Parathyroid adenoma (tissue), 2 donors: ENCODE results near the gene ADAMTSL1.

Experiments
- H2AFZ ChIP-seq: fragments of 300-600 bp; sonication (generic); one replicate; pipeline ENCODE4 v1.7.0; 2017; ENCODE audit warnings: antibody characterized with exemption, mild to moderate bottlenecking
- H3K27ac ChIP-seq: fragments of 300-600 bp; sonication (generic); one replicate; pipeline ENCODE4 v1.7.0; 2017
- H3K27me3 ChIP-seq: fragments of 300-600 bp; sonication (generic); one replicate; pipeline ENCODE4 v1.7.0; 2017; ENCODE audit warnings: low read length; ENCODE audit not compliant: control insufficient read depth, insufficient read depth
- H3K36me3 ChIP-seq: fragments of 300-600 bp; sonication (generic); one replicate; pipeline ENCODE4 v1.7.0; 2017; ENCODE audit warnings: low read length; ENCODE audit not compliant: control insufficient read depth, insufficient read depth
- H3K4me1 ChIP-seq: fragments of 300-600 bp; sonication (generic); one replicate; pipeline ENCODE4 v1.7.0; 2017; ENCODE audit warnings: control low read depth
- H3K4me2 ChIP-seq: fragments of 300-600 bp; sonication (generic); one replicate; pipeline ENCODE4 v1.7.0; 2017; ENCODE audit warnings: low read length
- H3K4me3 ChIP-seq: fragments of 300-600 bp; sonication (generic); one replicate; pipeline ENCODE4 v1.7.0; 2017; ENCODE audit warnings: low read depth, low read length
- H3K79me2 ChIP-seq: fragments of 300-600 bp; sonication (generic); one replicate; pipeline ENCODE4 v1.7.0; 2017; ENCODE audit warnings: control low read depth
- H3K9ac ChIP-seq: fragments of 300-600 bp; sonication (generic); one replicate; pipeline ENCODE4 v1.7.0; 2017; ENCODE audit warnings: mild to moderate bottlenecking
- H3K9me3 ChIP-seq: fragments of 300-600 bp; sonication (generic); one replicate; pipeline ENCODE4 v1.7.0; 2017; ENCODE audit warnings: low read length; ENCODE audit not compliant: control insufficient read depth
- TF ChIP-seq, protein P1 (sequence below): fragments of 300-600 bp; sonication (generic); IDR thresholded peaks from one replicate; pipeline ENCODE4 v1.7.0; 2017; ENCODE audit warnings: antibody characterized with exemption, mild to moderate bottlenecking
- donor health status: primary hyperparathyroidism.

ADAMTSL1 gene

DNA sequence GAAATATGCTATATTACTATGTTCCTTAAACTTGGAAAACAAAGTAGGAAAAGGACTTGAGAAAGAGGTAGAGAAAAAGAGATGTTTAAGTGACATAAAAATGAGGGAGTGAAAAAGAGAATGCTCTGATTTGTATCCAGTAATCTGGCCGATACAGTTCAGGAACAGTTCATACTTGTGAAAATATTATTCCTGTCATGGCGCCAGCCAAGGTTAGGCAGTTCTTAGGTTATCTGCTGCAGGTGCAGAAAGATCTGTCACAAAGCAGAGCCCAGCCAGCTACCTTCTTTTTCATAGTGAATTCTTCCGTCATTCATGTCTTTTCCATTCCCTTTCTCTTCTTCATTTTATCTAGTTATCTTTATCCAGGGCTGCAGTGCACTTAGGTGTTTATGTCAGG, 256.3 kb downstream of the ADAMTSL1 start:
- TF ChIP-seq, protein P1, sequence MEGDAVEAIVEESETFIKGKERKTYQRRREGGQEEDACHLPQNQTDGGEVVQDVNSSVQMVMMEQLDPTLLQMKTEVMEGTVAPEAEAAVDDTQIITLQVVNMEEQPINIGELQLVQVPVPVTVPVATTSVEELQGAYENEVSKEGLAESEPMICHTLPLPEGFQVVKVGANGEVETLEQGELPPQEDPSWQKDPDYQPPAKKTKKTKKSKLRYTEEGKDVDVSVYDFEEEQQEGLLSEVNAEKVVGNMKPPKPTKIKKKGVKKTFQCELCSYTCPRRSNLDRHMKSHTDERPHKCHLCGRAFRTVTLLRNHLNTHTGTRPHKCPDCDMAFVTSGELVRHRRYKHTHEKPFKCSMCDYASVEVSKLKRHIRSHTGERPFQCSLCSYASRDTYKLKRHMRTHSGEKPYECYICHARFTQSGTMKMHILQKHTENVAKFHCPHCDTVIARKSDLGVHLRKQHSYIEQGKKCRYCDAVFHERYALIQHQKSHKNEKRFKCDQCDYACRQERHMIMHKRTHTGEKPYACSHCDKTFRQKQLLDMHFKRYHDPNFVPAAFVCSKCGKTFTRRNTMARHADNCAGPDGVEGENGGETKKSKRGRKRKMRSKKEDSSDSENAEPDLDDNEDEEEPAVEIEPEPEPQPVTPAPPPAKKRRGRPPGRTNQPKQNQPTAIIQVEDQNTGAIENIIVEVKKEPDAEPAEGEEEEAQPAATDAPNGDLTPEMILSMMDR: no peak
- Histone ChIP-seq H3K36me3 (no peaks in the 10 kb centered on the region), H3K79me2 (no peaks in the 10 kb centered on the region), H3K27me3 (no peaks in the 10 kb centered on the region), H3K27ac (peak overlapping the region; percentile 53), H3K9ac (no peak overlapping the region), H3K4me1 (no peaks in the 10 kb centered on the region), H3K9me3 (no peaks in the 10 kb centered on the region), H3K4me3 (no peak overlapping the region), H2AFZ (peak overlapping the region; percentile 60), H3K4me2 (no peak overlapping the region)

DNA sequence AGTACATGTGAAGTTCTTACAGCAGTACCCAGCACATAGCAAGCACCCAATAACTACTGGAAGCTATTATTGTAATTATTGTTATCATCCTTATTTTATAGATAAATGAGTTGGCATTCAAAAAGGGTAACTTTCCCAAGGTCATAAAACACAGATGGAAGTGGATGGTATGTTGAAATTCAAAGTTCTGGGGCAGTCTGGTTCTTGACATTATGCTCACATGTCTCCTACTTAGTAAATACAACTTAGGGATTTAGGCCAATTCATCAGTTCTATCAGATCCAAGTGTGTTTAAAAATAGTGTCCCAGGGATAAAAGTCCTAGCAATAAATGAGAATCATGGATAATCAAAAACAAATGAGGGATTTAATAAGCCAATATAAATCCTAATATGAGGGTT, 265.2 kb downstream of the ADAMTSL1 start:
- H3K9ac ChIP-seq: no peak overlapping the region
- H3K36me3 ChIP-seq: no peaks in the 10 kb centered on the region
- H3K4me3 ChIP-seq: no peak overlapping the region
- H3K27me3 ChIP-seq: no peaks in the 10 kb centered on the region
- TF ChIP-seq, protein P1: no peak
- H3K4me2 ChIP-seq: no peak overlapping the region
- no peaks in the 10 kb centered on the region for H3K4me1 ChIP-seq
- no peaks in the 10 kb centered on the region for H3K79me2 ChIP-seq
- no peaks in the 10 kb centered on the region for H3K9me3 ChIP-seq
- H2AFZ ChIP-seq: no peak overlapping the region
- H3K27ac ChIP-seq: no peak overlapping the region

DNA sequence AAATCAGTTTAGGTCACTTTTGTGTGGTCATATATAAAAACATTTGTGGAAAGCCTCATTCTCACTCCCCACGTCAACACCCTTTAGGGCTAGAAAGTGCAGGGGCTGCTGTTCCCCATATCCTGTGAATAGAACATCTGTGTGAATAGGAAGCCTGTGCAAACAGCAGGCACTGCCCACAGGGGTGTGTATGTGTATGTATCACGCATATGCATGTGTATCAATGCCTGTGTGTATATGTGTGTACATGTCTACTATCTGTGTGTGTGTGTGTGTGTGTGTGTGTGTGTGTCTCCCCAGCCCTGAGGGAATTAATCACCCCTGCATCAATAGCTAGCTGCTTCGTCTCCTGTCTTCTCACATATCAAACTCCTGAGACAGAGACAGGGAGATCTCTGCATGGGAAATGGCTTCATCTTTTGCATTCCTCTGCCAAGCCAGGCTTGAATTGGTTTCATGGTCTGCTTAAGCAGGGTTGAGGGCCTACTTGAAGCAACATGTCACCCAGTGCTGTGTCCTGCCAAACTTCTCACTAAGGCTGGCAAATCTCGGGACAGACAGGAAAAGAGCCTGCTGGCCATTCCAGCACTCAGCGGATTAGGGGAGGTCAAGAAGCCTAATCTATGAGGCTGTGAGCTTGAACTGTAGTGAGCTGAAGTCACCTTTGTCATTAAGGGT, 265.8 kb downstream of the ADAMTSL1 start:
- Histone ChIP-seq H3K4me3 (no peak overlapping the region), H3K36me3 (no peaks in the 10 kb centered on the region), H3K4me2 (no peak overlapping the region), H3K27ac (no peak overlapping the region), H2AFZ (no peak overlapping the region), H3K27me3 (no peaks in the 10 kb centered on the region), H3K79me2 (no peaks in the 10 kb centered on the region), H3K9ac (no peak overlapping the region), H3K4me1 (no peaks in the 10 kb centered on the region), H3K9me3 (no peaks in the 10 kb centered on the region)
- TF ChIP-seq, protein P1: no peak

DNA sequence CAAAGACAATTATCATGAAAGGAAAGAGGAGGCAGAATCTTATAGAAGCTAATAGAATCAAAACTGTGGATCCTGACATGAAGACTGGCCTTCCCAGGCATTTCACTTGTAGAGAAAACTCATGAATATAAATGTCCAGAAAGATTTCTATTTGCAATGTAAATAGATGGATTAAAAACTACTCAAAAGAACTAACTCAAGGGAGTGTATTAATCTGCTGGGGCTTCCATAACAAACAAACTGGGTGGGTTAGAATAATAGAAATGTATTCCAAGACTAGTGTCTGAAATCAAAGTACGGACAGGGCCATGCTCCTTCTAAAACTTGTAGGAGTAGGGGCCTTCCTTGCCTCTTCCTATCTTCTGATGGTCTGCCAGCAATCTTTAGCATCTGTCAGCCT, 267.4 kb downstream of the ADAMTSL1 start:
- TF ChIP-seq, protein P1: no peak
- Histone ChIP-seq H3K27me3 (no peaks in the 10 kb centered on the region), H3K4me1 (no peaks in the 10 kb centered on the region), H2AFZ (no peak overlapping the region), H3K79me2 (no peaks in the 10 kb centered on the region), H3K27ac (no peak overlapping the region), H3K9me3 (no peaks in the 10 kb centered on the region), H3K9ac (no peak overlapping the region), H3K4me3 (no peak overlapping the region), H3K4me2 (no peak overlapping the region), H3K36me3 (no peaks in the 10 kb centered on the region)

DNA sequence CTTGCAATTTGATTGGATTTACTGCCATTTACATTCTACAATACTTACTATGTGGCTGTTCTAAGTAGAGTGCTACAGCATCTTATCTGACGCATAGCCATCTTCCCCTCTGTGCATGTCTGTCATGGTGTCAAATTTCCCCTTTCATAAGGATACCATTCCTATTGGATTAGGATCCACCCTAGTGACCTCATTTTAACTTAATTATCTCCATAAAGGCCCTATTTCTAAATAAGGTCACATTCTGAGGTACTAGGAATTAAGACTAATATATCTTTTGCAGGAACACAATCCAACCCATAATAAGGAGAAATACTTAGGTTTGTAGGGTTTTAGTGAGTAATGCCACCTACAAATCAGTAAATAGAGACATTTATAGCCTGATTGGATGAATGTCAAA, 268.0 kb downstream of the ADAMTSL1 start:
- Histone ChIP-seq H3K4me2 (no peak overlapping the region), H3K79me2 (no peaks in the 10 kb centered on the region), H3K9me3 (no peaks in the 10 kb centered on the region), H3K27ac (no peak overlapping the region), H3K9ac (no peak overlapping the region), H2AFZ (no peak overlapping the region), H3K36me3 (no peaks in the 10 kb centered on the region), H3K4me3 (no peak overlapping the region), H3K4me1 (no peaks in the 10 kb centered on the region), H3K27me3 (no peaks in the 10 kb centered on the region)
- TF ChIP-seq, protein P1: no peak
